Keratinocyte (primary cell): ENCODE data around the gene DPF3.

Experiments used
- EZH2 ChIP-seq: IDR thresholded peaks from one replicate; pipeline ENCODE4 v1.6.1; 2012; ENCODE audit warnings: inconsistent platforms, mild to moderate bottlenecking, low read length, moderate library complexity
- TF ChIP-seq, protein P1 (sequence below), 3 experiments: IDR thresholded peaks in 1 of 3; conservative IDR thresholded peaks in 1 of 3; optimal IDR thresholded peaks in 1 of 3; 2 replicates in 2 of 3; 3 replicates in 1 of 3; pipeline versions ENCODE3 to v1.5.1; 2011; ENCODE audit warnings: low read length in 3 of 3, mild to moderate bottlenecking in 3 of 3, moderate library complexity in 2 of 3, control low read depth in 1 of 3, inconsistent platforms in 1 of 3; ENCODE audit not compliant: insufficient read depth in 2 of 3; ENCODE audit errors: extremely low read depth in 1 of 3

DNA sequence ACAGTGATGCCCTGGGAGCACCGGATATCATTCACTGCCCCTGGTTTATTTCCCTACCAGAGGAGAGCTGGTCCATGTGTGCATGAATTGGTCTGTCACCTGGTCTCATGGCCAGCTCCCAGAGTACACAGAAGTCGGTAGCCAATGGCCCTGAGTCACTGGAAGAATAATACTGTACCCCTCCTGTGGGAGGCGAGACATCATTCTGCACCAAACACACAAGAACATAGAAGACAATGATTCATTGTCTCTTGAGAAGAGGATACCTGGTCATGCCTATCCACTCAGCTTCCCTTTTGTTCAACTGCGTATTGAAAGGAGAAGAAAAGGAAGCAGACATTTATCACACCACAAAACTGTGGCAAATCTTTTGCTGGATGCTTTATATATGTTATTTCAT is 216.2 kb downstream of the DPF3 start:
- TF ChIP-seq, protein P1, sequence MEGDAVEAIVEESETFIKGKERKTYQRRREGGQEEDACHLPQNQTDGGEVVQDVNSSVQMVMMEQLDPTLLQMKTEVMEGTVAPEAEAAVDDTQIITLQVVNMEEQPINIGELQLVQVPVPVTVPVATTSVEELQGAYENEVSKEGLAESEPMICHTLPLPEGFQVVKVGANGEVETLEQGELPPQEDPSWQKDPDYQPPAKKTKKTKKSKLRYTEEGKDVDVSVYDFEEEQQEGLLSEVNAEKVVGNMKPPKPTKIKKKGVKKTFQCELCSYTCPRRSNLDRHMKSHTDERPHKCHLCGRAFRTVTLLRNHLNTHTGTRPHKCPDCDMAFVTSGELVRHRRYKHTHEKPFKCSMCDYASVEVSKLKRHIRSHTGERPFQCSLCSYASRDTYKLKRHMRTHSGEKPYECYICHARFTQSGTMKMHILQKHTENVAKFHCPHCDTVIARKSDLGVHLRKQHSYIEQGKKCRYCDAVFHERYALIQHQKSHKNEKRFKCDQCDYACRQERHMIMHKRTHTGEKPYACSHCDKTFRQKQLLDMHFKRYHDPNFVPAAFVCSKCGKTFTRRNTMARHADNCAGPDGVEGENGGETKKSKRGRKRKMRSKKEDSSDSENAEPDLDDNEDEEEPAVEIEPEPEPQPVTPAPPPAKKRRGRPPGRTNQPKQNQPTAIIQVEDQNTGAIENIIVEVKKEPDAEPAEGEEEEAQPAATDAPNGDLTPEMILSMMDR (optimal IDR thresholded peaks at IDR 0.05 in 1 of 3, IDR thresholded peaks at IDR 0.05 in 1 of 3, conservative IDR thresholded peaks at IDR 0.05 in 1 of 3; ENCODE audit: extremely low read depth in 1 of 3, insufficient read depth in 2 of 3, low read length in 3 of 3): no peak
- TF ChIP-seq EZH2: no peak
